Muscle layer of duodenum (tissue), 2 donors: Measurements from ENCODE around the gene RUNDC1.

Experiments used
- H3K27ac ChIP-seq: one replicate; pipeline ENCODE4 v1.7.0; 2013; ENCODE audit warnings: mild to moderate bottlenecking, low read length
- H3K27me3 ChIP-seq: one replicate; pipeline ENCODE4 v1.7.0; 2013; ENCODE audit warnings: low read depth, mild to moderate bottlenecking, control low read depth, low read length
- H3K36me3 ChIP-seq, 2 donors: one replicate each; pipeline ENCODE4 v1.7.0; 2013; ENCODE audit warnings: low read length in 2 of 2, control low read depth in 1 of 2, mild to moderate bottlenecking in 1 of 2; ENCODE audit not compliant: insufficient read depth in 2 of 2, control insufficient read depth in 1 of 2
- H3K4me1 ChIP-seq, 2 donors: one replicate each; pipeline ENCODE4 v1.7.0; 2013; ENCODE audit warnings: low read length in 2 of 2, mild to moderate bottlenecking in 2 of 2, control low read depth in 1 of 2, moderate library complexity in 1 of 2; ENCODE audit not compliant: insufficient read depth in 2 of 2, control insufficient read depth in 1 of 2
- H3K4me3 ChIP-seq, 2 donors: one replicate each; pipeline ENCODE4 v1.7.0; 2013; ENCODE audit warnings: low read length in 2 of 2, low read depth in 1 of 2, mild to moderate bottlenecking in 1 of 2
- H3K9me3 ChIP-seq, 2 donors: one replicate each; pipeline ENCODE4 v1.7.0; 2013; ENCODE audit warnings: low read length in 2 of 2, control low read depth in 1 of 2, mild to moderate bottlenecking in 1 of 2; ENCODE audit not compliant: control insufficient read depth in 1 of 2
- donor health status: healthy.

The RUNDC1 gene

GRCh38 chr17:43013296-43013695 lies 32.9 kb downstream of the RUNDC1 start:
- Histone ChIP-seq H3K9me3 (no peaks in the 10 kb centered on the region), H3K4me3 (no peak overlapping the region), H3K27me3 (no peaks in the 10 kb centered on the region), H3K4me1 (peaks cover 7 to 36% of the 10 kb centered on the region in 2 donors), H3K36me3 (peaks cover 21 to 48% of the 10 kb centered on the region in 2 donors), H3K27ac (no peak overlapping the region)

GRCh38 chr17:43014020-43014648 lies 33.8 kb downstream of the RUNDC1 start:
- peaks cover 10 to 44% of the 10 kb centered on the region in 2 donors for H3K4me1 ChIP-seq
- H3K9me3 ChIP-seq = no peaks in the 10 kb centered on the region
- H3K27ac ChIP-seq = no peak overlapping the region
- no peak overlapping the region for H3K4me3 ChIP-seq
- H3K27me3 ChIP-seq = no peaks in the 10 kb centered on the region
- peaks cover 21 to 52% of the 10 kb centered on the region in 2 donors for H3K36me3 ChIP-seq

- Histone ChIP-seq H3K4me3 (no peak overlapping the region), H3K4me1 (peaks cover 16 to 52% of the 10 kb centered on the region in 2 donors), H3K9me3 (no peaks in the 10 kb centered on the region), H3K27ac (peak overlapping the region; percentile 57), H3K36me3 (peaks cover 21 to 52% of the 10 kb centered on the region in 2 donors), H3K27me3 (no peaks in the 10 kb centered on the region)
These were observed 34.5 kb downstream of the RUNDC1 start for GRCh38 chr17:43014649-43015542.

- Histone ChIP-seq H3K27ac (peak overlapping the region; percentile 57), H3K4me3 (no peak overlapping the region), H3K36me3 (peaks cover 21 to 52% of the 10 kb centered on the region in 2 donors), H3K9me3 (no peaks in the 10 kb centered on the region), H3K4me1 (peaks cover 17 to 58% of the 10 kb centered on the region in 2 donors), H3K27me3 (no peaks in the 10 kb centered on the region)
These were observed 35.2 kb downstream of the RUNDC1 start for GRCh38 chr17:43015579-43015978.

GRCh38 chr17:43016216-43016615 lies 35.9 kb downstream of the RUNDC1 start:
- peaks cover 21 to 52% of the 10 kb centered on the region in 2 donors for H3K36me3 ChIP-seq
- no peak overlapping the region for H3K4me3 ChIP-seq
- no peaks in the 10 kb centered on the region for H3K27me3 ChIP-seq
- H3K4me1 ChIP-seq = peaks cover 17 to 58% of the 10 kb centered on the region in 2 donors
- H3K9me3 ChIP-seq = no peaks in the 10 kb centered on the region
- H3K27ac ChIP-seq = peak overlapping the region; percentile 51

- no peak overlapping the region for H3K4me3 ChIP-seq
- peaks cover 17 to 53% of the 10 kb centered on the region in 2 donors for H3K4me1 ChIP-seq
- H3K27ac ChIP-seq = peak overlapping the region; percentile 11
- H3K36me3 ChIP-seq = peaks cover 15 to 49% of the 10 kb centered on the region in 2 donors
- no peaks in the 10 kb centered on the region for H3K27me3 ChIP-seq
- H3K9me3 ChIP-seq = no peaks in the 10 kb centered on the region
These were observed 37.9 kb downstream of the RUNDC1 start for GRCh38 chr17:43018008-43018853.

GRCh38 chr17:43018932-43019331 lies 38.6 kb downstream of the RUNDC1 start:
- Histone ChIP-seq H3K36me3 (peaks cover 13 to 42% of the 10 kb centered on the region in 2 donors), H3K27me3 (no peaks in the 10 kb centered on the region), H3K4me3 (no peak overlapping the region), H3K27ac (no peak overlapping the region), H3K4me1 (peaks cover 17 to 47% of the 10 kb centered on the region in 2 donors), H3K9me3 (no peaks in the 10 kb centered on the region)

GRCh38 chr17:43019418-43019817 lies 39.1 kb downstream of the RUNDC1 start:
- H3K27me3 ChIP-seq = no peaks in the 10 kb centered on the region
- H3K36me3 ChIP-seq = peaks cover 13 to 37% of the 10 kb centered on the region in 2 donors
- H3K4me1 ChIP-seq = peaks cover 17 to 43% of the 10 kb centered on the region in 2 donors
- peak overlapping the region; percentile 75 for H3K27ac ChIP-seq
- peak overlapping the region; percentile 23 to 100 for H3K4me3 ChIP-seq
- no peaks in the 10 kb centered on the region for H3K9me3 ChIP-seq

- Histone ChIP-seq H3K27ac (peak overlapping the region; percentile 75), H3K27me3 (no peaks in the 10 kb centered on the region), H3K4me1 (peaks cover 14 to 35% of the 10 kb centered on the region in 2 donors), H3K36me3 (peaks cover 10 to 30% of the 10 kb centered on the region in 2 donors), H3K9me3 (no peaks in the 10 kb centered on the region), H3K4me3 (peak overlapping the region; percentile 23 to 100)
These were observed 39.8 kb downstream of the RUNDC1 start for GRCh38 chr17:43020030-43020621.

- H3K36me3 ChIP-seq = peaks cover 4 to 21% of the 10 kb centered on the region in 2 donors
- peaks cover 12 to 31% of the 10 kb centered on the region in 2 donors for H3K4me1 ChIP-seq
- no peaks in the 10 kb centered on the region for H3K9me3 ChIP-seq
- H3K4me3 ChIP-seq = peak overlapping the region; percentile 71 to 100
- no peaks in the 10 kb centered on the region for H3K27me3 ChIP-seq
- peak overlapping the region; percentile 60 for H3K27ac ChIP-seq
These were observed 40.7 kb downstream of the RUNDC1 start for GRCh38 chr17:43020789-43021740.
